ENCODE results near the gene GALNT17. TPM values are rescaled to one million over a fixed set of nuclear protein-coding genes. Genes with fewer than 3 reads are reported as not detected.

The GALNT17 gene
- total and polyA plus RNA-seq, 12 donors, result 15.1 to 87.0 (median 55.4) TPM

DNA sequence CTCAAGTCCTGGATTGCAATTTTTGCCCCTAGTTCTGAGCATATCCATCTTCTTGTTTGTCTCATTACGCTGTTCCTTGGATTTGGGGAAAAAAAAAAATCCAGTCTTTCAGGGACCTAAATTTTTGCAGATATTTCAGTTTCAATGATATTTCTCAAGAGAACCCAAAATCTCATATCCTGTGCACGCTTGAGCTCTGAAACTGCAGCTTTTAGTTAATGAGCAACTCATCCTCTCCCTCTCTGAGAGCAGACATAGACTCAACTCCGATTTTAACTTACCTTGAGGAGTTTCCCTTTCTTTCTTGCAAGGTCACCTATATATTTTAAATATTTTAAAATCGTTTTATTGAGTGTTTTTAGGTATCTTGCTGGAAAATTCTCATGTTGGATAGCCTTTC is 200.3 kb downstream of the GALNT17 start:
- TF ChIP-seq, protein P1, sequence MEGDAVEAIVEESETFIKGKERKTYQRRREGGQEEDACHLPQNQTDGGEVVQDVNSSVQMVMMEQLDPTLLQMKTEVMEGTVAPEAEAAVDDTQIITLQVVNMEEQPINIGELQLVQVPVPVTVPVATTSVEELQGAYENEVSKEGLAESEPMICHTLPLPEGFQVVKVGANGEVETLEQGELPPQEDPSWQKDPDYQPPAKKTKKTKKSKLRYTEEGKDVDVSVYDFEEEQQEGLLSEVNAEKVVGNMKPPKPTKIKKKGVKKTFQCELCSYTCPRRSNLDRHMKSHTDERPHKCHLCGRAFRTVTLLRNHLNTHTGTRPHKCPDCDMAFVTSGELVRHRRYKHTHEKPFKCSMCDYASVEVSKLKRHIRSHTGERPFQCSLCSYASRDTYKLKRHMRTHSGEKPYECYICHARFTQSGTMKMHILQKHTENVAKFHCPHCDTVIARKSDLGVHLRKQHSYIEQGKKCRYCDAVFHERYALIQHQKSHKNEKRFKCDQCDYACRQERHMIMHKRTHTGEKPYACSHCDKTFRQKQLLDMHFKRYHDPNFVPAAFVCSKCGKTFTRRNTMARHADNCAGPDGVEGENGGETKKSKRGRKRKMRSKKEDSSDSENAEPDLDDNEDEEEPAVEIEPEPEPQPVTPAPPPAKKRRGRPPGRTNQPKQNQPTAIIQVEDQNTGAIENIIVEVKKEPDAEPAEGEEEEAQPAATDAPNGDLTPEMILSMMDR (IDR thresholded peaks at IDR 0.05), result no peak
- Histone ChIP-seq H3K27ac (no peak overlapping the region), H3K27me3 (no peaks in the 10 kb centered on the region), H3K9me3 (peaks cover 0 to 6% (median 0%) of the 10 kb centered on the region in 11 donors), H3K4me3 (no peak overlapping the region), H3K4me1 (peaks cover 0 to 16% (median 10%) of the 10 kb centered on the region in 9 donors), H3K36me3 (no peaks in the 10 kb centered on the region)
- 64 to 74% methylated on average over 4 of the region's 4 CpGs for WGBS, 2 donors
- intact Hi-C loops (cut with DNase I), result no loop called here
- ATAC-seq (no peak), DNase-seq (no peak)

DNA sequence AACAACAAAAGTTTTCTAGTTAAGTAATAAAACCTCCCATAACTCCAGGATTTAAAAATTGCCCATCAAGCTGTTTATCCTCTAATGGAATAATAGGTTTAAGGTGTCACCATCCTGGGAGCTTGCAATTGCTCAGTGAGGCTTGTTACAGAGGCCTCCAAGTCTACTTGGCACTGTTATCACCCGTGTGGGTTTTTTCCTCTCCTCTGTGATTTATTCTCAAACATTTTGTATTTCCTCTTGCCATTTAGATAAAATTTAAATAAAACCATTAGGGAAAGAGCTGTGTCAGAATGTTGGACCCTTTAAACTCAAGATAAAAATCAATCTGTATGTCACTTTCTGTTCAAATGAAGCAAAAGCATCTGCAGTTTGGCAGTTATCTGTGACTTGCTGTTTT is 202.6 kb downstream of the GALNT17 start:
- WGBS, 2 donors, result 40 to 44% methylated on average over 1 of the region's 1 CpG
- Histone ChIP-seq H3K4me1 (no peaks in the 10 kb centered on the region), H3K36me3 (no peaks in the 10 kb centered on the region), H3K27me3 (no peaks in the 10 kb centered on the region), H3K4me3 (no peak overlapping the region), H3K9me3 (peaks cover 0 to 11% (median 0%) of the 10 kb centered on the region in 11 donors), H3K27ac (no peak overlapping the region)
- DNase-seq (no peak), ATAC-seq (no peak)
- intact Hi-C loops (cut with DNase I), result no loop called here
- TF ChIP-seq, protein P1 (IDR thresholded peaks at IDR 0.05), result no peak

DNA sequence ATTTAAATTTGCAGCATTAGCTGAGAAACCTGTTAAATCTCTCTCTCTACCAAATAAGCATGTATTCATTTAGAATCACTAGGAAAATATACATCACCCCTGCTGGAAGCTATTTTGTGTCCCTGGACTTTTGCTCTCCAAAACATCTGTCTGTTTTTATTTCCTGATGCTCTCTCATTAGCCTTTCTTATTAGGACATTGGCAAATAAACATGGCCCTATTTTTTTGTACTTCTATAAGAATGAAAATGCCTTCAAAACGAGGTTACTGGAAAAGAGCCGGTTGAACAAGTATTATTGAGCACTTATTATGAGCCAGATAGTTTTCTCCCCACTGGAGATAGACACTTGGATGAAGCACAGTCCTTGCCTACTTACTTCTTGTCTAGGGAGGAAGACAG is 206.9 kb downstream of the GALNT17 start:
- intact Hi-C loops (cut with DNase I), result no loop called here
- TF ChIP-seq, protein P1 (IDR thresholded peaks at IDR 0.05), result no peak
- DNase-seq, result no peak
- no peaks in the 10 kb centered on the region for H3K4me1 ChIP-seq
- no peaks in the 10 kb centered on the region for H3K36me3 ChIP-seq
- ATAC-seq, result no peak
- no peak overlapping the region for H3K4me3 ChIP-seq
- 67 to 71% methylated on average over 2 of the region's 2 CpGs for WGBS, 2 donors
- no peak overlapping the region for H3K27ac ChIP-seq
- H3K27me3 ChIP-seq, result no peaks in the 10 kb centered on the region
- H3K9me3 ChIP-seq, result peaks cover 0 to 33% (median 0%) of the 10 kb centered on the region in 11 donors

DNA sequence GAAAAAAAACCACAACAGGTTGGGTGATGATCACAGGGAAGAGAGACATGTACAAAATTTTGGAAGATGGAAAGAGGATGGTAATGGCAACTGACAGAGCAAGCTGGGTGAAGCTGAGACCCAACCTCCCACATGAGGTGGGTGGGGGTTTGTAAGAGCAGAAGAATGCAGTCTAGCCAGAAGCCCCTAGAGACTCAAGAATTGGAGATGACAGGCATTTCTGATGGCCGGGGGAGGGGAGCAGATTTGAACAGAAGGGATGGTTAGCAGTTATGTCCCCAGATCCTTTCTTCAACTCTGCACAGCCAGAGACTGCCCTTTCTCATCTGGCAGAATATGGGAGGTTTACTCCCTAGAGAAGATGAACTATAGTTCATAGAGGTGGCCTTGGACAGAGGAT is 208.0 kb downstream of the GALNT17 start:
- Histone ChIP-seq H3K9me3 (peaks cover 0 to 43% (median 10%) of the 10 kb centered on the region in 11 donors), H3K27ac (no peak overlapping the region), H3K4me1 (no peaks in the 10 kb centered on the region), H3K4me3 (no peak overlapping the region), H3K36me3 (no peaks in the 10 kb centered on the region), H3K27me3 (no peaks in the 10 kb centered on the region)
- no peak for ATAC-seq
- DNase-seq, result no peak
- intact Hi-C loops (cut with DNase I), result no loop called here
- TF ChIP-seq, protein P1 (IDR thresholded peaks at IDR 0.05), result no peak
- WGBS, 2 donors, result 71 to 77% methylated on average over 1 of the region's 1 CpG
